ENCODE data around the gene KIF18A. TPM values are rescaled to one million over a fixed set of nuclear protein-coding genes. Genes with fewer than 3 reads are reported as not detected.
"Not testable (repeated sequence)": the region's sequence is repeated elsewhere in the genome, so short reads cannot be mapped to it uniquely, and the experiment has no call there.

The KIF18A gene
- polyA plus RNA-seq, 1 donor from 2014 or later: 0.83 TPM

DNA sequence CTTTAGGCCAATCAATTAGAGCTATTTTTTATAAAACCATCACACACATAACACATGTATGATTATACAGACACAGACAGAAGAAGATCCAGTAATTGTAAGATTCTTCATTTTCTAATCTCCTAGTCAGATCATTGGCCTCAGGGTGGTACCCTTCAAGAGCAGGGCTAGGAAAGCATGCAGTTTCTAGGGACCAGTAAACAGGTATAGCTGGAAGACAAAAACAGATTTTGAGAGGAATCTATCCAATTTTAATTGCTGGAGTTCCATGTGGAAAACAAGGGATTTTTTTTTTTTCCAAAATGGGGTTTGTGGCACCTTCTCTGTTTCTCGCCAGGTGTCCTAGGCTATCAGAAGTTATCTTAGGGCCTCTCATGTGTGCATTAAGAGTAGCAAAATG, 29.9 kb upstream of the KIF18A start:
- H3K27me3 ChIP-seq (ENCODE audit: insufficient read depth, low read depth, low read length): no peaks in the 10 kb centered on the region
- H3K79me2 ChIP-seq (replicated peaks; ENCODE audit: insufficient read depth, low read length): no peaks in the 10 kb centered on the region
- no peaks in the 10 kb centered on the region for H4K20me1 ChIP-seq (ENCODE audit: insufficient read depth)
- H3K4me3 ChIP-seq (ENCODE audit: low read length): no peak overlapping the region
- no peaks in the 10 kb centered on the region for H3K36me3 ChIP-seq (ENCODE audit: insufficient read depth, low read length)
- H3K9me3 ChIP-seq (ENCODE audit: low read length): peaks cover 14% of the 10 kb centered on the region
- no peak overlapping the region for H2AFZ ChIP-seq (ENCODE audit: low read depth, low read length)
- no peak overlapping the region for H3K27ac ChIP-seq (ENCODE audit: low read length)
- H3K9me2 ChIP-seq (ENCODE audit: insufficient read depth, low read length): no peaks in the 10 kb centered on the region
- TF ChIP-seq SMC3 (conservative IDR thresholded peaks at IDR 0.05; ENCODE audit: poor library complexity) (no peak), RAD21 (conservative IDR thresholded peaks at IDR 0.05) (no peak), TAF1 (IDR thresholded peaks at IDR 0.05; ENCODE audit: low read depth) (no peak)
- no peaks in the 10 kb centered on the region for H3F3A ChIP-seq (ENCODE audit: insufficient read depth, low read length, poor library complexity, severe bottlenecking)
- H3K9ac ChIP-seq (ENCODE audit: low read length): no peak overlapping the region
- no peak overlapping the region for H3K4me2 ChIP-seq (ENCODE audit: low read length)

DNA sequence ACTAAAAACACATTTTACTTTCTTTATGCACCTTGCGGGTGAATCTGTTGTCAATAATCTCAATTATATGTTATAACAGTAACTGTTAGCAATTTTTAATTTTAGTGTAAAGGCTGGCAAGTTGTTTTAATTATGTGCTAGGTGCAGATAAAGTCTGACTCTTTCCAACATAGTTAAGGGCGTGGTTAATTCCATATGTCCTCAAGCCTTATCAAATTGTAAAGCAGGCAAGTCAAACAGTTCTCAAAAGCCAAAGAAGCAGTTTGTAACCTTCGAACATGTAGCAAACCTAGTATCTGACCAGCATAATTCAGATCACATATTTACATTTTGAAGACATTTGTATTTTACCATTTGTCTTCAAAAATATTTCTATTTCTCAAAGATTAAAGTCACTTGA, 29.4 kb upstream of the KIF18A start:
- no peaks in the 10 kb centered on the region for H4K20me1 ChIP-seq (ENCODE audit: insufficient read depth)
- no peaks in the 10 kb centered on the region for H3F3A ChIP-seq (ENCODE audit: insufficient read depth, low read length, poor library complexity, severe bottlenecking)
- no peaks in the 10 kb centered on the region for H3K79me2 ChIP-seq (replicated peaks; ENCODE audit: insufficient read depth, low read length)
- H3K36me3 ChIP-seq (ENCODE audit: insufficient read depth, low read length): no peaks in the 10 kb centered on the region
- H2AFZ ChIP-seq (ENCODE audit: low read depth, low read length): no peak overlapping the region
- H3K4me3 ChIP-seq (ENCODE audit: low read length): no peak overlapping the region
- H3K9ac ChIP-seq (ENCODE audit: low read length): no peak overlapping the region
- H3K9me3 ChIP-seq (ENCODE audit: low read length): peaks cover 14% of the 10 kb centered on the region
- H3K27me3 ChIP-seq (ENCODE audit: insufficient read depth, low read depth, low read length): no peaks in the 10 kb centered on the region
- H3K9me2 ChIP-seq (ENCODE audit: insufficient read depth, low read length): no peaks in the 10 kb centered on the region
- no peak overlapping the region for H3K4me2 ChIP-seq (ENCODE audit: low read length)
- TF ChIP-seq, protein P1, sequence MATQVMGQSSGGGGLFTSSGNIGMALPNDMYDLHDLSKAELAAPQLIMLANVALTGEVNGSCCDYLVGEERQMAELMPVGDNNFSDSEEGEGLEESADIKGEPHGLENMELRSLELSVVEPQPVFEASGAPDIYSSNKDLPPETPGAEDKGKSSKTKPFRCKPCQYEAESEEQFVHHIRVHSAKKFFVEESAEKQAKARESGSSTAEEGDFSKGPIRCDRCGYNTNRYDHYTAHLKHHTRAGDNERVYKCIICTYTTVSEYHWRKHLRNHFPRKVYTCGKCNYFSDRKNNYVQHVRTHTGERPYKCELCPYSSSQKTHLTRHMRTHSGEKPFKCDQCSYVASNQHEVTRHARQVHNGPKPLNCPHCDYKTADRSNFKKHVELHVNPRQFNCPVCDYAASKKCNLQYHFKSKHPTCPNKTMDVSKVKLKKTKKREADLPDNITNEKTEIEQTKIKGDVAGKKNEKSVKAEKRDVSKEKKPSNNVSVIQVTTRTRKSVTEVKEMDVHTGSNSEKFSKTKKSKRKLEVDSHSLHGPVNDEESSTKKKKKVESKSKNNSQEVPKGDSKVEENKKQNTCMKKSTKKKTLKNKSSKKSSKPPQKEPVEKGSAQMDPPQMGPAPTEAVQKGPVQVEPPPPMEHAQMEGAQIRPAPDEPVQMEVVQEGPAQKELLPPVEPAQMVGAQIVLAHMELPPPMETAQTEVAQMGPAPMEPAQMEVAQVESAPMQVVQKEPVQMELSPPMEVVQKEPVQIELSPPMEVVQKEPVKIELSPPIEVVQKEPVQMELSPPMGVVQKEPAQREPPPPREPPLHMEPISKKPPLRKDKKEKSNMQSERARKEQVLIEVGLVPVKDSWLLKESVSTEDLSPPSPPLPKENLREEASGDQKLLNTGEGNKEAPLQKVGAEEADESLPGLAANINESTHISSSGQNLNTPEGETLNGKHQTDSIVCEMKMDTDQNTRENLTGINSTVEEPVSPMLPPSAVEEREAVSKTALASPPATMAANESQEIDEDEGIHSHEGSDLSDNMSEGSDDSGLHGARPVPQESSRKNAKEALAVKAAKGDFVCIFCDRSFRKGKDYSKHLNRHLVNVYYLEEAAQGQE (IDR thresholded peaks at IDR 0.05; ENCODE audit: borderline replicate concordance): no peak
- TF ChIP-seq, protein P2, sequence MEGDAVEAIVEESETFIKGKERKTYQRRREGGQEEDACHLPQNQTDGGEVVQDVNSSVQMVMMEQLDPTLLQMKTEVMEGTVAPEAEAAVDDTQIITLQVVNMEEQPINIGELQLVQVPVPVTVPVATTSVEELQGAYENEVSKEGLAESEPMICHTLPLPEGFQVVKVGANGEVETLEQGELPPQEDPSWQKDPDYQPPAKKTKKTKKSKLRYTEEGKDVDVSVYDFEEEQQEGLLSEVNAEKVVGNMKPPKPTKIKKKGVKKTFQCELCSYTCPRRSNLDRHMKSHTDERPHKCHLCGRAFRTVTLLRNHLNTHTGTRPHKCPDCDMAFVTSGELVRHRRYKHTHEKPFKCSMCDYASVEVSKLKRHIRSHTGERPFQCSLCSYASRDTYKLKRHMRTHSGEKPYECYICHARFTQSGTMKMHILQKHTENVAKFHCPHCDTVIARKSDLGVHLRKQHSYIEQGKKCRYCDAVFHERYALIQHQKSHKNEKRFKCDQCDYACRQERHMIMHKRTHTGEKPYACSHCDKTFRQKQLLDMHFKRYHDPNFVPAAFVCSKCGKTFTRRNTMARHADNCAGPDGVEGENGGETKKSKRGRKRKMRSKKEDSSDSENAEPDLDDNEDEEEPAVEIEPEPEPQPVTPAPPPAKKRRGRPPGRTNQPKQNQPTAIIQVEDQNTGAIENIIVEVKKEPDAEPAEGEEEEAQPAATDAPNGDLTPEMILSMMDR (IDR thresholded peaks at IDR 0.05; ENCODE audit: poor library complexity, severe bottlenecking): no peak
- TF ChIP-seq TAF1 (IDR thresholded peaks at IDR 0.05; ENCODE audit: low read depth) (no peak), MXI1 (conservative IDR thresholded peaks at IDR 0.05; ENCODE audit: poor library complexity, severe bottlenecking) (no peak), POLR2AphosphoS5 (IDR thresholded peaks at IDR 0.05) (no peak), SMC3 (conservative IDR thresholded peaks at IDR 0.05; ENCODE audit: poor library complexity) (no peak), EP300 (conservative IDR thresholded peaks at IDR 0.05; ENCODE audit: poor library complexity, severe bottlenecking) (no peak), RAD21 (conservative IDR thresholded peaks at IDR 0.05) (no peak), EZH2 (IDR thresholded peaks at IDR 0.05; ENCODE audit: borderline replicate concordance, insufficient read depth, low read length, poor library complexity, severe bottlenecking) (no peak)
- no peak overlapping the region for H3K27ac ChIP-seq (ENCODE audit: low read length)

DNA sequence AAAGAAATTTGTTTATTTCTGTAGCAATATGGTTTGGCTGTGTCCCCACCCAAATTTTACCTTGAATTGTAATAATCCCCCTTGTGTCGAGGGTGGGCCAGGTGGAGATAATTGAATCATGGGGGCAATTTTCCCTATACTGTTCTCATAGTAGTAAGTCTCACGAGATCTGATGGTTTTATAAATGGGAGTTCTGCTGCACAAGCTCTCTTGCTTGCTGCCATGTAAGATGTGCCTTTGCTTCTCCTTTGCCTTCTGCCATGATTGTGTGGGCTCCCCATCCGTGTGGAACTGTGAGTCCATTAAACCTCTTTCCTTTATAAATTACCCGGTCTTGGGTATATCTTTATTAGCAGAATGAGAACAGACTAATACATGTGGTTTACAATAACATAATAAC, 28.2 kb upstream of the KIF18A start:
- H3K27me3 ChIP-seq (ENCODE audit: insufficient read depth, low read depth, low read length); H3K79me2 ChIP-seq (replicated peaks; ENCODE audit: insufficient read depth, low read length); H3K9ac ChIP-seq (ENCODE audit: low read length); H3K36me3 ChIP-seq (ENCODE audit: insufficient read depth, low read length); H4K20me1 ChIP-seq (ENCODE audit: insufficient read depth); H3F3A ChIP-seq (ENCODE audit: insufficient read depth, low read length, poor library complexity, severe bottlenecking); H3K27ac ChIP-seq (ENCODE audit: low read length); H3K9me2 ChIP-seq (ENCODE audit: insufficient read depth, low read length); H3K4me3 ChIP-seq (ENCODE audit: low read length); H3K4me2 ChIP-seq (ENCODE audit: low read length); H2AFZ ChIP-seq (ENCODE audit: low read depth, low read length): not testable (repeated sequence)
- H3K9me3 ChIP-seq (ENCODE audit: low read length): peaks cover 12% of the 10 kb centered on the region
